NB4 (cell line): ENCODE data around the gene PRKAG1.

Experiments used
- POLR2A ChIP-seq: IDR thresholded peaks from 2 replicates; pipeline ENCODE4 v1.6.1; 2011; ENCODE audit warnings: mild to moderate bottlenecking; ENCODE audit not compliant: insufficient read length; ENCODE audit errors: extremely low read depth
- TF ChIP-seq, protein P1 (sequence below): IDR thresholded peaks from one replicate; pipeline ENCODE4 v1.5.1; 2012; ENCODE audit warnings: low read depth, low read length

DNA sequence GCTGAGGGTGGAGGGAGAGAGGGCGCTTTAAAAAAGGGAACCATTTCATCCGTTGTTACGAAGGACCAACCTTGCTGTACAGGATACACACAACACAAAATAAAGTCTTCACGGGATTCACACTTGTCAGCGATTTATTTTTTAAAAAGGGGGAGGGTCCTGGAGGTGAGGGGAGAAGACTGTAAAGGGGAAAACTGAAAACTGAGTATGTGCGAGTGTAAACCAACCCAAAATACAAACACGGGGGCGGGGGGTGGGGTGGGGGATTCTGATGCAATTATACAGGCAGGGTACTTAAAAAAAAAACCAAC is 499 bp upstream of the PRKAG1 start:
- TF ChIP-seq, protein P1, sequence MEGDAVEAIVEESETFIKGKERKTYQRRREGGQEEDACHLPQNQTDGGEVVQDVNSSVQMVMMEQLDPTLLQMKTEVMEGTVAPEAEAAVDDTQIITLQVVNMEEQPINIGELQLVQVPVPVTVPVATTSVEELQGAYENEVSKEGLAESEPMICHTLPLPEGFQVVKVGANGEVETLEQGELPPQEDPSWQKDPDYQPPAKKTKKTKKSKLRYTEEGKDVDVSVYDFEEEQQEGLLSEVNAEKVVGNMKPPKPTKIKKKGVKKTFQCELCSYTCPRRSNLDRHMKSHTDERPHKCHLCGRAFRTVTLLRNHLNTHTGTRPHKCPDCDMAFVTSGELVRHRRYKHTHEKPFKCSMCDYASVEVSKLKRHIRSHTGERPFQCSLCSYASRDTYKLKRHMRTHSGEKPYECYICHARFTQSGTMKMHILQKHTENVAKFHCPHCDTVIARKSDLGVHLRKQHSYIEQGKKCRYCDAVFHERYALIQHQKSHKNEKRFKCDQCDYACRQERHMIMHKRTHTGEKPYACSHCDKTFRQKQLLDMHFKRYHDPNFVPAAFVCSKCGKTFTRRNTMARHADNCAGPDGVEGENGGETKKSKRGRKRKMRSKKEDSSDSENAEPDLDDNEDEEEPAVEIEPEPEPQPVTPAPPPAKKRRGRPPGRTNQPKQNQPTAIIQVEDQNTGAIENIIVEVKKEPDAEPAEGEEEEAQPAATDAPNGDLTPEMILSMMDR = no peak
- no peak for TF ChIP-seq POLR2A
